HL-60/S4 (cell line): ENCODE measurements around the gene IGF1R.

Experiments used
- in situ Hi-C: fragments of 300-500 bp; cut with MboI; formaldehyde crosslinking; loops from 2 replicates; pipeline ENCODE4 v1.14.3; 2022; ENCODE audit warnings: low sequenced_read_pairs

Gene IGF1R

DNA sequence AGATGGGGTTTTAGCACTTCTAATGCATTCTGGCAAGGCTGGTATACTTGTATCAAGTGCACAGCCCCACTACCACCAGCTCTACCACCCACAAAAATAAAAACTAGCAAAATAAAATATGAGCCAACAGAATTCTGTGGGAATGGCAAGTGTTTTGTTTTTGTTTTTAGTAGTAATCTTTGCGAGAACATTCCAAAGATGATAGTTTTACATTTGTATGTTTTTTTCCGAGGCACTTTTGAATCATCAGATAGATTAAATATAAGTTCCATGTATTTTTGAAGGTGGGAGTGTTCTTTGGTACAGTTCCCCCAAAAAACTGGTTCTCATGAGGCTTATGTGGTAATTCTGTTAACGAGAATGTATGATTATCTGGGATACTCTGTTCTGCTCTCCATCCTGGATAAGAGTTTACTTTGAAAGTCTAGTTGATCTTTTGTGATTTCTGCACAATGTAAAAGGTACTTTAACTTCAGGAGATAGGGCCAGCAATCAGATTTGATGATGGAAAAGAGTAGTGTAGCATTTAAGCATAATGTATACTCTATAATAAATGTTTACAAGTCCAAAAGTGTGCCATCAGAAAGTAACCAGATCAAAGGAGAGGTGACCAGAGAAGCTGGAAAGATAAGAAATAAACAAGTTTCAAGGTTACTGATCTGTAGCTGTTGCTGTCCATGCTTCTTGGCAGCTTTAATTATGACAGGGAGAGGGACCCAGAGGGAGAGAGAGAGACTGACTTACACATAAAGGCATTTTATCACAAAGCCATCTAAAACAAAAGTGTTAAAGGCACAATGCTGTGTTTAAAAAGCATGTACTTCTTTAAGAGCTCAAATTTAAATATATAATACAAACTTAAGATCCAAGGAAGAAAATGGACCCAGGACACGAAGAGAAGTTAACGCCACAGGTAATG lies 228.4 kb downstream of the IGF1R start:
- in situ Hi-C loops, result loop anchor here (25.0 kb wide), 1 partner anchor 364 kb away; no protein-coding TSS in a partner anchor

DNA sequence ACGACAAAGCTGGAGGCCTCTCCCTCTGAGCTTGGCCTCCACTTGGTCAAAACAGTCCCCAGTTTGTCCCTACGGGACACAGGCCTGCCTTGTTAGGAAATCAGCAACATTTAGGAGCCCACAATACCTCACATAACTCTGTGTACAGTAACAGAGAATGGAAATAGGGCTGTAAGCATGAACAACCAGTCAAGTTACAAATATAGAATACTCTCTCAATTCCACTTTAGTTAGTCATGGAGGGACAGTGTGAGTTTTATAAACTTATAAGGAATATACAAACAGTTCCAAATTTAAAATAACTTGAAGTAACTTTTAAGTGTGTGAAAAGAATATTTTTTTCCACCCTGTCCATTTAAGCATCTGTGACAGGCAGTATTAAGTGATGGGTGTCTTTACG lies 229.8 kb downstream of the IGF1R start:
- in situ Hi-C loops, result loop anchor here (25.0 kb wide), 1 partner anchor 366 kb away; no protein-coding TSS in a partner anchor

GRCh38 chr15:98878862-98879261 lies 230.5 kb downstream of the IGF1R start:
- in situ Hi-C loops, result loop anchor here (25.0 kb wide), 1 partner anchor 367 kb away; no protein-coding TSS in a partner anchor

DNA sequence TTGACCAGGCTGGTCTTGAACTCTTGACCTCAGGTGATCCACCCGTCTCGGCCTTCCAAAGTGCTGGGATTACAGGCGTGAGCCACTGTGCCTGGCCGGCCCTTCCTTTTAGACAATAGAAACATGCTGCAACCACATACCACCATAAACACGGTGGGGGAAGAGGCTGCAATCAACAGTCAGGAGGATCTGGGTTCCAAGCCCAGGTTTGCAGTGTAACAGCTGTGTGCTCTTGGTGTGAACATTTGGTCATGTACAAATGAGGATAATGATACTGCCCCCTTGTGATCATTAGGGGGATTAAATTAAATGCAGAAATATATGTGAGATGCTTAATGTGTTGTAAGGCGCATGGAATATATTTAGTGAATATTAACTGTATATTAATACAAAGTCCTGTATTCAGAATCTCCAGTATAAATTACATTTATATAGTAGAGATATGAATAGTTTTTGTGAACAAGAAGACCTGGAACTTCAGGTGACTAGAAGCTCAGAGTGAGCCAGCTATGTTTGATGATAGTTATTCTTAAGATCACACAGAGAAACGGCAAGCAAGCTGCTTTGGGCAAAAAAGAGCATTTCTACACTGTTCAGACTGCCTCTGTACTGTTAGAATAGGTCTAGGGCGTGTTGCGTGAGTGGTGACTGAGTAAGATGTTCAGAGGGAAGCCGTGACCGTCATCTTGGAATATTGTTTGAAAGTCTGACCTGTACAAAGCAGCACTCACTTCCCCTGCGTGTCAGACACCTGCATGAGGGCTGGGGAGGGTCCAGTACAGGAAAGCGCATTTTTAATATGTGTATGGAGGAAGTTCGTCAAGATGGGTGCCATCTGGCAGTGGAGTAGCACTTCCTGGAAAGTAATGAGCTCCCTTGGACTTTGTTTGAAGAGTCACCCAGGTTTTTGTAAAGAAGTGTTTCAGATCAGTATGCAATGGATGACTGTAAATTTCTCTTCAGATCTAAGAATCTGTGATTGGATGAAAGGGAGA lies 233.5 kb downstream of the IGF1R start:
- in situ Hi-C loops, result loop anchor here (25.0 kb wide), 1 partner anchor 370 kb away; no protein-coding TSS in a partner anchor

GRCh38 chr15:98883478-98883877 lies 235.1 kb downstream of the IGF1R start:
- in situ Hi-C loops, result loop anchor here (25.0 kb wide), 1 partner anchor 371 kb away; no protein-coding TSS in a partner anchor

- in situ Hi-C loops, result loop anchor here (25.0 kb wide), 1 partner anchor 373 kb away; no protein-coding TSS in a partner anchor
Measured at GRCh38 chr15:98884894-98885293, 236.6 kb downstream of the IGF1R start.

- in situ Hi-C loops, result loop anchor here (25.0 kb wide), 1 partner anchor 376 kb away; no protein-coding TSS in a partner anchor
Measured at GRCh38 chr15:98887976-98888375, 239.6 kb downstream of the IGF1R start.

DNA sequence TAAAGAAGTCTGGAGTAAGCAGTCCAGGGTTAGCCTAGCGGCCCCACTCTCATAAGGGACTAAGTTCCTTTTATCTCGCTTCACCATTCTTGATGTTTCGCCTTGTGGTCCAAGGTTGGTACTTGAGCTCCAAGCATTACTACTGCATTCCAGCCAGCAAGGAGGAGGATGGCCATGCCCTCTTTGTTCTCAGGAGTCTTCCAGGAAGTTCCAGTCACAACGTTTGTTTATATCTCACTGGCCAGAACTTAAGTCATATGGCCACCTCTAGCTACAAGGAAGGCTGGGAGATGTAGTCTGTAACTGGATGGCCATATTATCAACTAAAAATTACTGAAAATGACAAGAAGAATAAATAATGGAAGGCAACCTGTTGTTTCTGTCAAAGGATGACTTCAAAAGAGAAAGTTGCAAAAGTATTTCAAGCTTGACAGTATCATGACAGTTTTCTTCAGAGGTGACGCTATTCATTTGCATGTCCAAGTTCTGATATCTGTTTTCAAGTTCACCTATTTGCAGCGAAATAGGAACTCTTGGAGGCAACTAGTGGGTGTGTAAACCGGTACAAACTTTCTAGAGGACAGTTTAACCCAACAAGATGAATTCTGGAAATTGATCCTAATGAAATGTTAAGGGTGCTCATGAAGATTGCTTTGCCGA lies 240.6 kb downstream of the IGF1R start:
- in situ Hi-C loops, result loop anchor here (25.0 kb wide), 1 partner anchor 377 kb away; no protein-coding TSS in a partner anchor

DNA sequence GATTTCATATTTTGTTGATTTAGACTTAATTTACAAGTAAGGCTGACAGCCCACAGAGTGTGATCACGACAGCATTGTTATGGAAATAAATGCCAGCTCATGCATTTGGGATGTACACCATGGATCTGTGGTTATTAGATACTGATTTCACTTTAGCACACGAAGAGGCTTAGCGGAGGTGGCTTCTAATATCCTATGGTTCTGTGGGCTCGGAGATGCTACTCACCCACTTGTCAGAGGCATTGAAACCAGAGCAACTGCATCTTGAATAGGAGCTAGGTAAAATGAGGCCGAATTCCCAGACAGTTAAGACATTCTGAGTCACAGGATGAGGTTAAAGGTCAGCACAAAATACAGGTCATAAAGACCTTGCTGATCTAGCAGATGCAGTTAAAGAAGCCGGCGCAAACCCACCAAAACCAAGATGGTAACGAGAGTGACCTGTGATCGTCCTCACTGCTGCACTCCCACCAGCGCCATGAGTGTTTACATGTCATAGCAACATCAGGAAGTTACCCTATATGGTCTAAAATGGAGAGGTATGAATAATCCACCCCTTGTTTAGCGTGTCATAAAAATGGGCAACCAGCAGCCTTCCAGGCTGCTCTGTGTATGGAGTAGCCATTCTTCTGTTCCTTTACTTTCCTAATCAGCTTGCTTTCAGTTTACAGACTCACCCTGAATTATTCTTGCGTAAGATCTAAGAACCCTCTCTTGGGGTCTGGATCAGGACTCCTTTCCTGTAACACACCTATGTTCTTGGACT lies 241.8 kb downstream of the IGF1R start:
- in situ Hi-C loops, result loop anchor here (25.0 kb wide), 1 partner anchor 378 kb away; no protein-coding TSS in a partner anchor

DNA sequence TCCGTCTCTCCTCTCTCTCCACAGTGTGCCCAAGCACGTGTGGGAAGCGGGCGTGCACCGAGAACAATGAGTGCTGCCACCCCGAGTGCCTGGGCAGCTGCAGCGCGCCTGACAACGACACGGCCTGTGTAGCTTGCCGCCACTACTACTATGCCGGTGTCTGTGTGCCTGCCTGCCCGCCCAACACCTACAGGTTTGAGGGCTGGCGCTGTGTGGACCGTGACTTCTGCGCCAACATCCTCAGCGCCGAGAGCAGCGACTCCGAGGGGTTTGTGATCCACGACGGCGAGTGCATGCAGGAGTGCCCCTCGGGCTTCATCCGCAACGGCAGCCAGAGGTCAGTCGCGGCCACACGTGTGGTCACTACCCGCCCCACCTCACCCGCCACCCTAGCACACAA lies 243.0 kb downstream of the IGF1R start:
- in situ Hi-C loops, result loop anchor here (25.0 kb wide), 1 partner anchor 379 kb away; no protein-coding TSS in a partner anchor

DNA sequence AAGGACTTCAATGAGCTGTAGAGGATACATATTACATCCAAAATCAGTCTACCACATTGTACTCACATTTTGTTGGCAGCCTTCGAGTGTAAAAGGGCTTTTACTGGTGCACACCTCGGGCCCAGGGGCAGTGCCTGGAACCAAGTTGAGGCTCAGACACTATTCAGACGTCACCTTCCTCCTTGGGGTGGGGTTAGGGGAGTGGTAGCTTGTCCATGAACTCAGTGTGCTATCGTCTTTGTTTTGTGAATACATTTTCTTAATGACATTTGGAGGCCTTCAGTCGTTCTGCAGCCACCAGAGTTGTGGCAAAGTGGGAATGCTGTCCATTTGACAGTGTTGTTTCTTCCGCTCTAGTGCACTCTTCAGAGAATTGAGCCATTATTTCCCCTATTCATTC lies 245.1 kb downstream of the IGF1R start:
- in situ Hi-C loops, result loop anchor here (25.0 kb wide), 1 partner anchor 381 kb away; no protein-coding TSS in a partner anchor

GRCh38 chr15:98894312-98894711 lies 246.0 kb downstream of the IGF1R start:
- in situ Hi-C loops, result loop anchor here (25.0 kb wide), 1 partner anchor 382 kb away; no protein-coding TSS in a partner anchor

GRCh38 chr15:98896002-98896721 lies 247.8 kb downstream of the IGF1R start:
- in situ Hi-C loops, result loop anchor here (25.0 kb wide), 1 partner anchor 384 kb away; no protein-coding TSS in a partner anchor

DNA sequence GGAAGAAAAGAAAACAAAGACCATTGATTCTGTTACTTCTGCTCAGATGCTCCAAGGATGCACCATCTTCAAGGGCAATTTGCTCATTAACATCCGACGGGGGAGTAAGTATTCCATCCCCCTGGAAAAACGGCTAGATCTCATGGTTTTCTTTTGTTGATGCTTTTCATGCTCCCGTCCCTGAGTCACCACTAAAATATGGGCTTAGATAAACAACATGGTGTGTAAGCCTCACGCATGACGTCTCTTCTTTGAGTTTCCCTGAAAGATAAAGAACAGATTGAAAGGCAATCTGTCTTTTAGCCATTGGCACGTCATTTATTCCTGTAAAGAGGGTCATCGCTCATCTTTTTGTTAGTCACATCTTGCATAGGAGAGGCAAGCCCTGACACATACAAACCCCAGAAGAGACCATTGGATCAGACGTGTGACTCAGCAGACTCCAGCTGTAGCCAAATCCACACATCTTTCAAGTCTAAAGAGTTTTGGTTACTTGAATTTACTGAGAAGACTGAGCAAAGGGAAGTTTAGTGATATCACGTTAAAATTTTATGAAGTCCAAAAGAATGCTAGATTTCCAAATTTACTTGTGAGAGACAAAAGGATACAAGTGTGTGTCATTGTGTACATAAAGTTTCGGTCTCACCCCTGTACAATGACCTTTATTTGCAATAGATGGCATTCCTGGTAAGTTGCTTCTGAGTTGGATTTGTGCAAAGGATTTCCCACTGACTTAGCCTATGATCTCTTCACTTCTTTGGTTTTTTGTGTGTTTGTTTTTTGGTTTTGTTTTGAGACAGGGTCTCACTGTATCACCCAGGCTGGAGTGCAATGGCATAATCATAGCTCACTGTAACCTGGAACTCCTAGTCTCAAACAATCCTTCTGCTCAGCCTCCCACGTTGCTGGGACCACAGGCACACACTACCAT lies 248.7 kb downstream of the IGF1R start:
- in situ Hi-C loops, result loop anchor here (25.0 kb wide), 1 partner anchor 385 kb away; no protein-coding TSS in a partner anchor

GRCh38 chr15:98898122-98898521 lies 249.8 kb downstream of the IGF1R start:
- in situ Hi-C loops, result loop anchor here (25.0 kb wide), 1 partner anchor 386 kb away; no protein-coding TSS in a partner anchor

DNA sequence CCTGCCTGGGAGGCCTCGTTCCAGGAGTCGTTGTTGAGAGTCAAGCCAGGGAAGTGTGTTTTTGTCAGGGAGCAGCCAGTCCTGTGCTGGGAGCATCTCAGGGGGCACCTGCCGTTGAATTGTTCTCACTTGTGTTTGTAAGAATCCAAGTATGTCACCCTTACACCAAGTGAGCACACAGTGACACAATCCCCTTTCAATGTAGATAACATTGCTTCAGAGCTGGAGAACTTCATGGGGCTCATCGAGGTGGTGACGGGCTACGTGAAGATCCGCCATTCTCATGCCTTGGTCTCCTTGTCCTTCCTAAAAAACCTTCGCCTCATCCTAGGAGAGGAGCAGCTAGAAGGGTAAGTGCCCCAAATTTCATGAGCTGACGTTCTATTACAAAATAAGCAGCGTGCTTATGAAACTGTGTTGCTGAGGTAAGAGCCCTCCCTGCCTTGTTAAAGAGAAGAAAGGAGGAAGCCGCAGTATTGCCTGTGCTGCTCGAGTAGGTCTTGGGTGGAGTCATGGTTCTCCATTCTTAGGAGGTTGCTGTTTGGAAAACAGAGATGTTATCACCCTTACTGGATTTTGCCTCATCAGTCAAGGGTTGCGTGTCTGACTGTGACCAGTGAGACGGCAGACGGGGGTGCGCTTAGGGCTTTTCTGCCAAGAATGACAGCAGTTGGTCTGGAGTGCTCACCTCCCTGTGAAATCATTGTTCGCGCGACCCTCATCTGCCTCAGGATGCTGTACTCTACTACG lies 251.1 kb downstream of the IGF1R start:
- in situ Hi-C loops, result loop anchor here (25.0 kb wide), 1 partner anchor 387 kb away; no protein-coding TSS in a partner anchor
